Adrenal gland (tissue), 12 donors: ENCODE results near the gene MGAT4A. TPM values are rescaled to one million over a fixed set of nuclear protein-coding genes. Genes with fewer than 3 reads are reported as not detected.

ENCODE experiments used
- DNase-seq, 7 donors: peaks; one replicate each; pipeline ENCODE4 v3.0.0-alpha.2; 2019 to 2020
- H3K27ac ChIP-seq, 5 donors: fragments of 200-600 bp; sonication (generic) in 4 of 5; 1 replicate in 3 of 5; 2 replicates in 2 of 5; pipeline versions ENCODE4 v1.5.1 to v1.8.0; 2016 to 2020; ENCODE audit warnings: mild to moderate bottlenecking in 1 of 5
- H3K27me3 ChIP-seq: fragments of 200-600 bp; 2 replicates; pipeline ENCODE4 v1.8.0; 2021
- H3K36me3 ChIP-seq, 2 donors: fragments of 200-600 bp; replicated peaks in 1 of 2; 1 replicate in 1 of 2; 2 replicates in 1 of 2; pipeline versions ENCODE4 v1.5.1 to v1.8.0; 2018 to 2022
- H3K4me1 ChIP-seq, 2 donors: fragments of 200-600 bp; replicated peaks in 1 of 2; 1 replicate in 1 of 2; 2 replicates in 1 of 2; pipeline versions ENCODE4 v1.5.1 to v1.8.0; 2018 to 2021
- H3K4me3 ChIP-seq, 4 donors: fragments of 200-600 bp; sonication (generic) in 3 of 4; one replicate each; pipeline ENCODE4 v1.5.1; 2016 to 2018
- H3K9me3 ChIP-seq, 3 donors: fragments of 200-600 bp; sonication (generic) in 1 of 3; replicated peaks in 1 of 3; 1 replicate in 2 of 3; 2 replicates in 1 of 3; pipeline versions ENCODE4 v1.5.1 to v1.8.0; 2016 to 2021
- POLR2A ChIP-seq, 2 donors: fragments of 450-650 bp; IDR thresholded peaks; one replicate each; pipeline ENCODE4 v1.6.1; 2017; ENCODE audit warnings: antibody characterized with exemption in 2 of 2, mild to moderate bottlenecking in 2 of 2, moderate library complexity in 1 of 2
- WGBS, 4 donors: extraction: QIAGEN DNeasy Blood & Tissue Kit in 2 of 4; methylation state at CpG; one replicate each; pipeline versions ENCODE4 v1.1.5 to v1.1.7; 2013 to 2017; 5-methylcytosine and 5-hydroxymethylcytosine counted together
- intact Hi-C, 2 donors: fragments of 100-400 bp; cut with DNase I; formaldehyde crosslinking; loops; one replicate each; pipeline versions ENCODE4 v1.14.1 to v1.15.0; 2022 to 2023
- polyA plus RNA-seq, 3 donors: library from polyadenylated mRNA; stranded (reverse); fragments of 200-250 nt in 2 of 3; fragments of 350-450 nt in 1 of 3; fragmentation: Illumina TruSeq in 1 of 3; extraction: RNeasy Lipid Tissue Mini Kit (QIAGEN cat#74804) in 1 of 3; gene quantifications; one replicate each; pipeline ENCODE4 v1.2.3, GENCODE V29; 2013 to 2014
- total RNA-seq, 9 donors: library from RNA; depleted of rRNA in 4 of 9; stranded (reverse); fragments of >200 nt in 4 of 9; fragments of 120-200 nt in 1 of 9; fragmentation: NEBNext Ultra II Directional in 1 of 9; extraction: Animal tissue kit (Norgen Biotek cat#: 25700) in 1 of 9; gene quantifications; one replicate each; pipeline versions ENCODE4 v1.1.0 to v1.2.4, GENCODE V29; 2013 to 2023
- TF ChIP-seq, protein P1 (sequence below), 6 experiments: fragments of 450-650 bp in 4 of 6; fragments of 200-600 bp in 2 of 6; sonication (generic) in 1 of 6; IDR thresholded peaks; 1 replicate in 5 of 6; 2 replicates in 1 of 6; pipeline versions ENCODE4 v1.5.1 to v1.8.0; 2016 to 2021; ENCODE audit warnings: antibody characterized with exemption in 6 of 6, mild to moderate bottlenecking in 2 of 6, moderate library complexity in 1 of 6
- donor health status: healthy with polysubstance abuse.
- donor health status: Bipolar disorder and iron deficiency.
- donor health status: DM: yes; HTN: yes; CAD: no.
- donor health status: DM: no; HTN: no; CAD: no.
- donor health status: DM: no; HTN: no; CAD: no.
- donor health status: DM: yes; HTN: yes; CAD: no.

MGAT4A gene
- total and polyA plus RNA-seq, 12 donors = 5.2 to 34.4 (median 18.7) TPM

DNA sequence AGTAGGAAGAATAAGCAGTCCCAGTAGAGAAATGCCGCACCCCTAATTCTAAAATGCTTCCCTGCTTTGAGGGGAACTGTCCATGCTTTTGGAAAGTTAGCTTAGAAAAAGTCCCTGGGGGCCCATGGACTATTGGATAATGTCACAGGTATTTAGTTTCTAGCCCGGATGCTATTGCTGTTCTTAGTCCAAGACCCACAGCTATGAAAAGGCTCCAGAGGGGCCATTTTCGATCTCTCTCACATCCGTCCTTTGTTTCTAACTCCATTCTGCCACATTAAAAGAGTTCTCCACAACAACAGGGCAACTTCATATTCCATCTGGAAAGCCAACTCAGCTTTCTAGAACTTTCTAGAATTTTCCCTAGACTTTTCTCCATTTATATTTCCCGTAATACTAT is 47.2 kb downstream of the MGAT4A start:
- Histone ChIP-seq H3K36me3 (no peaks in the 10 kb centered on the region), H3K4me3 (no peak overlapping the region), H3K27me3 (no peaks in the 10 kb centered on the region), H3K9me3 (no peaks in the 10 kb centered on the region), H3K4me1 (no peaks in the 10 kb centered on the region), H3K27ac (no peak overlapping the region)
- DNase-seq = no peak
- intact Hi-C loops = no loop called here
- 88 to 99% (median 91%) methylated on average over 5 of the region's 5 CpGs for WGBS, 4 donors
- TF ChIP-seq, protein P1, sequence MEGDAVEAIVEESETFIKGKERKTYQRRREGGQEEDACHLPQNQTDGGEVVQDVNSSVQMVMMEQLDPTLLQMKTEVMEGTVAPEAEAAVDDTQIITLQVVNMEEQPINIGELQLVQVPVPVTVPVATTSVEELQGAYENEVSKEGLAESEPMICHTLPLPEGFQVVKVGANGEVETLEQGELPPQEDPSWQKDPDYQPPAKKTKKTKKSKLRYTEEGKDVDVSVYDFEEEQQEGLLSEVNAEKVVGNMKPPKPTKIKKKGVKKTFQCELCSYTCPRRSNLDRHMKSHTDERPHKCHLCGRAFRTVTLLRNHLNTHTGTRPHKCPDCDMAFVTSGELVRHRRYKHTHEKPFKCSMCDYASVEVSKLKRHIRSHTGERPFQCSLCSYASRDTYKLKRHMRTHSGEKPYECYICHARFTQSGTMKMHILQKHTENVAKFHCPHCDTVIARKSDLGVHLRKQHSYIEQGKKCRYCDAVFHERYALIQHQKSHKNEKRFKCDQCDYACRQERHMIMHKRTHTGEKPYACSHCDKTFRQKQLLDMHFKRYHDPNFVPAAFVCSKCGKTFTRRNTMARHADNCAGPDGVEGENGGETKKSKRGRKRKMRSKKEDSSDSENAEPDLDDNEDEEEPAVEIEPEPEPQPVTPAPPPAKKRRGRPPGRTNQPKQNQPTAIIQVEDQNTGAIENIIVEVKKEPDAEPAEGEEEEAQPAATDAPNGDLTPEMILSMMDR (IDR thresholded peaks at IDR 0.05) = no peak
- TF ChIP-seq POLR2A (IDR thresholded peaks at IDR 0.05) = no peak

- Histone ChIP-seq H3K27ac (no peak overlapping the region), H3K27me3 (no peaks in the 10 kb centered on the region), H3K36me3 (no peaks in the 10 kb centered on the region), H3K9me3 (no peaks in the 10 kb centered on the region), H3K4me1 (no peaks in the 10 kb centered on the region), H3K4me3 (no peak overlapping the region)
- 90 to 96% (median 93%) methylated on average over 3 of the region's 3 CpGs for WGBS, 4 donors
- TF ChIP-seq POLR2A (IDR thresholded peaks at IDR 0.05) = no peak
- TF ChIP-seq, protein P1 (IDR thresholded peaks at IDR 0.05) = no peak
- intact Hi-C loops = no loop called here
- DNase-seq = no peak
Observed at GRCh38 chr2:98676742-98677141, 54.2 kb downstream of the MGAT4A start.

GRCh38 chr2:98674233-98674964 is 56.5 kb downstream of the MGAT4A start:
- TF ChIP-seq, protein P1 (IDR thresholded peaks at IDR 0.05) = no peak
- no peak for TF ChIP-seq POLR2A (IDR thresholded peaks at IDR 0.05)
- Histone ChIP-seq H3K4me3 (no peak overlapping the region), H3K4me1 (no peaks in the 10 kb centered on the region), H3K36me3 (peaks cover 0 to 3% of the 10 kb centered on the region in 2 donors), H3K27ac (no peak overlapping the region), H3K9me3 (no peaks in the 10 kb centered on the region), H3K27me3 (no peaks in the 10 kb centered on the region)
- intact Hi-C loops = no loop called here
- DNase-seq = no peak
- 95 to 98% (median 95%) methylated on average over 3 of the region's 3 CpGs for WGBS, 4 donors

DNA sequence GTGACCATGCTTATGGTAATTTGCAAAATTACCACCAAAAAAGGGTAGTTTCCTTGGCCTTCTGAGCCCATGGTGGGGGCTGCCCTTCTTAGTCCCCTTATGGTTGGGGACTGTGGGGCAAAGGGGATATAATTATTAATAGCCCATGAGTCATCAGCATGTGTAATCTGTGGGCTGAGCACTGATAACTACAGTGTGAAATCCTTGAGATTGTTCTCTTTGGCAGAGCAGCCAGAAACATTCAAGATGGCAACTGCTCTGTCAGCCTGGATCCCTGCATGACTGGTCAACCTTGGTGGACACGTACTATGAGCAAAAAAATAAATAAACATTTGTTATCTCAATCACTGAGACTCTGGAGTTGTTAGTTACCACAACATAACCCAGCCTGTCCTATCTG is 61.3 kb downstream of the MGAT4A start:
- TF ChIP-seq, protein P1 (IDR thresholded peaks at IDR 0.05) = no peak
- no peak for TF ChIP-seq POLR2A (IDR thresholded peaks at IDR 0.05)
- 18 to 50% (median 35%) methylated on average over 1 of the region's 1 CpG for WGBS, 4 donors
- no peaks in the 10 kb centered on the region for H3K9me3 ChIP-seq
- H3K27ac ChIP-seq = no peak overlapping the region
- no peaks in the 10 kb centered on the region for H3K4me1 ChIP-seq
- DNase-seq = peak in 5 of 7 donors; percentile 36 to 65 (median 50)
- H3K27me3 ChIP-seq = no peaks in the 10 kb centered on the region
- H3K4me3 ChIP-seq = no peak overlapping the region
- intact Hi-C loops = no loop called here
- H3K36me3 ChIP-seq = peaks cover 0 to 4% of the 10 kb centered on the region in 2 donors
